Ishikawa (cell line): ENCODE measurements around the gene RBP7.

Experiments
- CEBPB ChIP-seq: IDR thresholded peaks from 2 replicates; pipeline ENCODE4 v1.6.1; 2012
- CREB1 ChIP-seq: IDR thresholded peaks from 2 replicates; pipeline ENCODE4 v1.6.1; 2012; ENCODE audit warnings: low read depth
- EGR1 ChIP-seq: IDR thresholded peaks from 2 replicates; pipeline ENCODE4 v1.6.1; 2012
- EP300 ChIP-seq: IDR thresholded peaks from 2 replicates; pipeline ENCODE4 v1.6.1; 2012; ENCODE audit warnings: borderline replicate concordance
- FOXM1 ChIP-seq: IDR thresholded peaks from 2 replicates; pipeline ENCODE4 v1.6.1; 2012; ENCODE audit warnings: low read depth, borderline replicate concordance
- NFIC ChIP-seq: IDR thresholded peaks from 2 replicates; pipeline ENCODE4 v1.6.1; 2012
- RAD21 ChIP-seq: IDR thresholded peaks from 2 replicates; pipeline ENCODE4 v1.6.1; 2012; ENCODE audit warnings: low read depth
- TAF1 ChIP-seq: IDR thresholded peaks from 2 replicates; pipeline ENCODE4 v1.6.1; 2012; ENCODE audit warnings: low read depth, mild to moderate bottlenecking
- TCF12 ChIP-seq: IDR thresholded peaks from 2 replicates; pipeline ENCODE4 v1.6.1; 2012; ENCODE audit warnings: low read depth
- TEAD4 ChIP-seq: IDR thresholded peaks from 2 replicates; pipeline ENCODE4 v1.6.1; 2012
- YY1 ChIP-seq: IDR thresholded peaks from 2 replicates; pipeline ENCODE4 v1.6.1; 2012; ENCODE audit warnings: low read depth
- ZBTB7A ChIP-seq: IDR thresholded peaks from 2 replicates; pipeline ENCODE4 v1.6.1; 2012; ENCODE audit warnings: low read depth
- TF ChIP-seq, protein P1 (sequence below): IDR thresholded peaks from 2 replicates; pipeline ENCODE4 v1.6.1; 2012
- TF ChIP-seq, protein P2 (sequence below): IDR thresholded peaks from 2 replicates; pipeline ENCODE4 v1.6.1; 2012; ENCODE audit warnings: low read depth, mild to moderate bottlenecking
- TF ChIP-seq, protein P3 (sequence below): IDR thresholded peaks from 2 replicates; pipeline ENCODE4 v1.6.1; 2012

Gene RBP7

DNA sequence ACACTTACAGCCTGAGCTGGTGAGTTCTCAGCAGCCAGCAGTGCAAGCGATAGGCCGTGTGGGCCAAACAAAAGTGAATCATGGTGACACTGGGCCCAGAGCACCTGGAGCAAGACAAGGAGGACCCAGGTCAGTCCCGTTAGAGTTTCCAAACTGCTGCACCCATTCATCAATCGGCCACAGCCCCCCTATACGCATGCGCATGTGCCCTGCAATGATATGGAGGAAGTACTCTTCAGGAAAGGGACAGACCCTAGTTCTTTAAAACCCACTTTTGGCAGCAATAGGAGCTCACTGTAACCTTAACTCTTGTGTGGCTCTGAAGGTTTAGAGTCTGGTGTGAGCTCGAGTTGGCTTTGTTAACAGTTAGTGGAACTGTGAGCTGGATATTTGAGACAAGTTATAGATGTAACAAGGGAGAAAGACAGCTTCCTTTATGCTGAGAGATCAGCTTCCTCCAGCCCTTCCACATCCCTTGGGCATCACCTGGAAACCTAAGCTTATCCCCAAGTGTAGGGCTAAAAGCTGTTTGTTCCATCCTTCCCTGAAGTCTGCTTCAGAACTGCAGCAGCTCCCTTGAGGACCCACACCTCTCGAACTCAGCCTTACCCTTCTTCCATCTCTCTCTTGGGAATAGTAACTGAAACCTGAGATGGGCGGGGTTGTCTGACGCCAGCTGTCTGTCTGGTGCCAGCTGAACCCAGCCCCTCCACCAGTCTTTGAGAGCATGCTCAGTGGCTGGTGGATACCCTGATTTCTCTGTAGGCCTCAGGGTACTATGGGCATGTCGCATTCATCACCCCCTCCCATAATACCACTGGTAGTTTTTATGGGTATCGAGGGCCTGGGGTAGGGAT is 36.1 kb upstream of the RBP7 start:
- TF ChIP-seq ZBTB7A = no peak
- TF ChIP-seq FOXM1 = no peak
- no peak for TF ChIP-seq NFIC
- no peak for TF ChIP-seq TAF1
- TF ChIP-seq, protein P1, sequence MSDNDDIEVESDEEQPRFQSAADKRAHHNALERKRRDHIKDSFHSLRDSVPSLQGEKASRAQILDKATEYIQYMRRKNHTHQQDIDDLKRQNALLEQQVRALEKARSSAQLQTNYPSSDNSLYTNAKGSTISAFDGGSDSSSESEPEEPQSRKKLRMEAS = no peak
- no peak for TF ChIP-seq RAD21
- TF ChIP-seq, protein P2, sequence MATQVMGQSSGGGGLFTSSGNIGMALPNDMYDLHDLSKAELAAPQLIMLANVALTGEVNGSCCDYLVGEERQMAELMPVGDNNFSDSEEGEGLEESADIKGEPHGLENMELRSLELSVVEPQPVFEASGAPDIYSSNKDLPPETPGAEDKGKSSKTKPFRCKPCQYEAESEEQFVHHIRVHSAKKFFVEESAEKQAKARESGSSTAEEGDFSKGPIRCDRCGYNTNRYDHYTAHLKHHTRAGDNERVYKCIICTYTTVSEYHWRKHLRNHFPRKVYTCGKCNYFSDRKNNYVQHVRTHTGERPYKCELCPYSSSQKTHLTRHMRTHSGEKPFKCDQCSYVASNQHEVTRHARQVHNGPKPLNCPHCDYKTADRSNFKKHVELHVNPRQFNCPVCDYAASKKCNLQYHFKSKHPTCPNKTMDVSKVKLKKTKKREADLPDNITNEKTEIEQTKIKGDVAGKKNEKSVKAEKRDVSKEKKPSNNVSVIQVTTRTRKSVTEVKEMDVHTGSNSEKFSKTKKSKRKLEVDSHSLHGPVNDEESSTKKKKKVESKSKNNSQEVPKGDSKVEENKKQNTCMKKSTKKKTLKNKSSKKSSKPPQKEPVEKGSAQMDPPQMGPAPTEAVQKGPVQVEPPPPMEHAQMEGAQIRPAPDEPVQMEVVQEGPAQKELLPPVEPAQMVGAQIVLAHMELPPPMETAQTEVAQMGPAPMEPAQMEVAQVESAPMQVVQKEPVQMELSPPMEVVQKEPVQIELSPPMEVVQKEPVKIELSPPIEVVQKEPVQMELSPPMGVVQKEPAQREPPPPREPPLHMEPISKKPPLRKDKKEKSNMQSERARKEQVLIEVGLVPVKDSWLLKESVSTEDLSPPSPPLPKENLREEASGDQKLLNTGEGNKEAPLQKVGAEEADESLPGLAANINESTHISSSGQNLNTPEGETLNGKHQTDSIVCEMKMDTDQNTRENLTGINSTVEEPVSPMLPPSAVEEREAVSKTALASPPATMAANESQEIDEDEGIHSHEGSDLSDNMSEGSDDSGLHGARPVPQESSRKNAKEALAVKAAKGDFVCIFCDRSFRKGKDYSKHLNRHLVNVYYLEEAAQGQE = no peak
- no peak for TF ChIP-seq EP300
- TF ChIP-seq EGR1 = no peak
- TF ChIP-seq CEBPB = no peak
- TF ChIP-seq TCF12 = no peak
- TF ChIP-seq, protein P3, sequence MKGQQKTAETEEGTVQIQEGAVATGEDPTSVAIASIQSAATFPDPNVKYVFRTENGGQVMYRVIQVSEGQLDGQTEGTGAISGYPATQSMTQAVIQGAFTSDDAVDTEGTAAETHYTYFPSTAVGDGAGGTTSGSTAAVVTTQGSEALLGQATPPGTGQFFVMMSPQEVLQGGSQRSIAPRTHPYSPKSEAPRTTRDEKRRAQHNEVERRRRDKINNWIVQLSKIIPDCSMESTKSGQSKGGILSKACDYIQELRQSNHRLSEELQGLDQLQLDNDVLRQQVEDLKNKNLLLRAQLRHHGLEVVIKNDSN = no peak
- no peak for TF ChIP-seq CREB1
- TF ChIP-seq TEAD4 = no peak
- no peak for TF ChIP-seq YY1

DNA sequence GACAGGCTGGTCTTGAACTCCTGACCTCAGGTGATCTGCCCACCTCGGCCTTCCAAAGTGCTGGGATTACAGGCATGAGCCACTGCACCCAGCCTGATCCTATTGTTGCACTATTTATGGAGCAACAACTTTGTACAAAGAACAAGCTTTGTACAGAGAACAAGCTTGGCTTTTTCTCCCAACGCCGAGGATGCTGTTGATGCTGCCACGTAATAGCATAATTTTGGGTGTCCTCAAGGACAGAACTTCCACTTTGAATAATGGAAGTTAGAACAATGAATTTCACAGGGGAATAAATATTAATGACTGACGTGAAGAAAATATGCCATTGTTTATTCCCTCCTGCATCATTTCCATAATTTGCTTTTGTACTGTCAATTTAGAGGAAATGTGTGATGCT is 12.8 kb upstream of the RBP7 start:
- TF ChIP-seq RAD21 = no peak
- no peak for TF ChIP-seq CREB1
- TF ChIP-seq, protein P2 = no peak
- TF ChIP-seq ZBTB7A = no peak
- TF ChIP-seq CEBPB = no peak
- no peak for TF ChIP-seq TAF1
- TF ChIP-seq, protein P3 = no peak
- no peak for TF ChIP-seq TCF12
- TF ChIP-seq, protein P1 = no peak
- no peak for TF ChIP-seq NFIC
- no peak for TF ChIP-seq FOXM1
- TF ChIP-seq TEAD4 = no peak
- TF ChIP-seq YY1 = no peak
- no peak for TF ChIP-seq EGR1
- no peak for TF ChIP-seq EP300

DNA sequence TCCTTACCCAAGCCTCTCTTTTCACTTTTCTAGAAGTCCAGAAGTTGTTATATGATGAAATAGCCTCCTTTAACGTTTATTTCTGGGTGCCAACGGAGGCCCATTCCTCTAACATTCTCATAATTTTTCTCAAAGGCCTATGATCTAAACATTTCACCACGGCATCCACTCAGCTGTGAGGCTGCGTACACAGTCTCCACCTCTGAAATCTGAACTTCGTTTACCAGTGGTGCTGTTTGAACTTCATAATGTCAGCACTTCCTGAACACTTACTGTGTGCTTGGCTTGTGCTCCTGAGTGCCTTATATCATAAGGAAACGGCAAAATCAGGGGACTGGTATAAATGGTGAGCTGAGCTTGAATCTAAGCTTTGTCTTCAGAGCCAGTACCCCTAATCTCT is 12.0 kb upstream of the RBP7 start:
- TF ChIP-seq FOXM1 (no peak), ZBTB7A (no peak), CEBPB (no peak), CREB1 (no peak), YY1 (no peak)
- TF ChIP-seq, protein P1 = no peak

DNA sequence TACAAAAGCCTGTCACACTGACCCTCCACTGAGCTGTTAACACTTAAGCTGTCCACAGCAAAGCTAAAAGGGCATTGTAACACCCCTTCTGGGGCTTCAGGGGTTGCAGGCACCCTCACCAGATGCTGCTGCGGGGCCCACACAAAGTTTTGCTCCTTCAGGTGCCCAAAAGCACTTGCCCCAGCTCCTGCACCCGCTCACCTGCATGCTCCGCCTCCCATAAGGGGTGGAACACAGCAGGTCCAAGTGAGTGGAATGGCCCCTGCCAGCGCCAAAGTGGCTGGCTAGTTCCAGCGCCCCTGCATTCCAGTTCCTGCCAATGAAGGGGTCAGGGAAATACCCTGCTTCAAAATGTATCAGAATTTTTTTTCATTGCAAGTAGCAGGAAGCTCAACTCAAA is 7.3 kb upstream of the RBP7 start:
- TF ChIP-seq EP300 = no peak
- TF ChIP-seq FOXM1 = no peak
- TF ChIP-seq TCF12 = no peak
- TF ChIP-seq, protein P2 = no peak
- TF ChIP-seq RAD21 = no peak
- TF ChIP-seq YY1 = no peak
- no peak for TF ChIP-seq NFIC
- TF ChIP-seq EGR1 = no peak
- no peak for TF ChIP-seq ZBTB7A
- no peak for TF ChIP-seq CREB1
- TF ChIP-seq TAF1 = no peak
- TF ChIP-seq, protein P1 = no peak
